GM18519 (cell line): Measurements from ENCODE around the gene ABHD2.
"Not testable (repeated sequence)": the region's sequence is repeated elsewhere in the genome, so short reads cannot be mapped to it uniquely, and the experiment has no call there.

ENCODE experiments used
- ATAC-seq: cut with Tn5 transposase; IDR thresholded peaks from one replicate; pipeline ENCODE4 v1.9.1; 2021; ENCODE audit warnings: mild to moderate bottlenecking, moderate library complexity; ENCODE audit not compliant: unreplicated experiment, low FRiP score

ABHD2 gene

DNA sequence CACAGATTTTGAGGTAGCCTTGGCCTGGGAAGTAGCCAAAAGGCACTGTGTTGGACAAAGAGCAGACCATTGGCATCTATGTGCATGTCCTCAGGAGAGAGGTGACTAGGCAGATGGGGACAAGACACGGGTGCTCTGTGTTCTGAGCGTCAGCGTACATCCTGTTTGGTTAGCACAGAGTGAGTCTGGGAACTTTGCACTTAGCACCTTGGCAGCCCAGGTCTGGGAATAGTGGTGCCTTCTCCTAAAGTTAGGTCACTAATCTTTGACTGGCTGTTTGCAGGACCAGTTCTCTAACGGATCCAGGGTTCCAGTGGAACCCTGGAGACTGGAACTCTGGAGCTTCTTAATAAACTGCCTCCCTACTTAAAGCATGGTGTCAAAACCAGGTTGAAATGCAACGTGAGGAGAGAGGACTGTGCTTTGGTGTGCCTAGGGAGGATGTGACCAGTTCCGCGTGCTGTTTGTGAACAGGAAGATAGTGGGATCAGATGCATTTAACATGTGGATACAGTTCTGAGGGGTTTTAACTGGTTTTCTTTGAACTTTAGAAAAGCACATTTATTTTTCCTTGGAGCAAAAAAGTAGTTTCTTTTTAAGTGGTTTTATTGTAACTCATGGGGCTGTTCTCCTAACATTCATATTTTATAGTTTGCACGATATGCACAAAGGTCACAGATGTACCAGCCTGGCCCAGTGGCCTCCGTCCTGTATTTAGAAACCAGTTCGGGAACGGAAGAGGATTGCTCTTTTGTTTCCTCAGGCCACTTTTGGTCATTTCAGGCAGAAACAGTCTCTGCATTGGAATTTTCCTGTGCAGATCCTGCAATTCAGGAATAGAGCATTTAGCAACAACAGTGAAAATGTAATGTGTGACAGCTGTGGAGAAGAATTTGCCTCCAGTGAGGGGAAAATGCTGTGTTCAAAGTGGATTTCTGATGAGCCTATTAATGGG lies 48.8 kb downstream of the ABHD2 start:
- ATAC-seq, result no peak

DNA sequence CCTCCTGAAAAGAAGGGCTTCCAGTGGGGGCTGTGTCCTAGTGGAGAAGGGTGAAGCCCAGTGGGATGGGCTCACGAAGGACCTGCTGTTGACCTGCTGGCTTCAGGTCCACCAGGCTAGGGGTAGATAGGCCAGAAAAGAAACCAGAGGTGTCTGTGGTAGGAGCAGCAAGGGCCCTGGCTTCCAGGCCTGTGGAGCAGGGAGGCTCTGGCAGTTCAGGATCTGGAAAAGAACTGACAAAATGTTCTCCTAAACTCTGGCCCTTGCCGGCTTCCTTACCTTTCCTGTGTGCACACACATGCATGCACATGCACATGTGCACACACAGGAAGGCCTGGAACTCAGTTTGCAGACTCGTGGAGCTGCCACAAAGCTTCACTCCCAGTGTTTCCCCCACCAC lies 49.7 kb downstream of the ABHD2 start:
- ATAC-seq, result no peak

DNA sequence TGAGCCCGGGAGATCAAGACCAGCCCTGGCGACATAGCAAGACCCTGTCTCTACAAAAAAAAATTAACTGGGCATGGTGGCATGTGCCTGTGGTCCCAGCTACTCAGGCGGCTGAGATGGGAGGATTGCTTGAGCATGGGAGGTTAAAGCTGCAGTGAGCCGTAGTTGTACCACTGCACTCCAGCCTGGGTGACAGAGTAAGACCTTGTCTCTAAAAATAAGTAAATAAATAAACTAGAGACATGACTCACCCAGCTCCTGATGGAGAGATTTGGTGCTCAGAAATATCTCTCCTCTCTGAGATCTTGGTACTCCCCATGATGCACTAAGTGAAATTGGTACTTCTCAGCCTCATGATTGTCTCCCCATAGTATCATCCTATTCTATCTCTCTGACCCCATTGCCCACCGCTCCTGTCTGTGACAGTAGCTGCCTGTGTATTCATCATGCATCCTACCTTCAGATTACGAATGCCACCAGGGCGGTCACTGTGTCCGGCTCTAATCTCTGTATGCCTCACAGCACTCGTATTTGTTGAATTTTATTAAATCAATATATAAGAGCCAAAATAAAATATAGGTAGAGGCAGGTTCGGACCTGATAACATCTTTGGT lies 50.9 kb downstream of the ABHD2 start:
- ATAC-seq, result no peak

DNA sequence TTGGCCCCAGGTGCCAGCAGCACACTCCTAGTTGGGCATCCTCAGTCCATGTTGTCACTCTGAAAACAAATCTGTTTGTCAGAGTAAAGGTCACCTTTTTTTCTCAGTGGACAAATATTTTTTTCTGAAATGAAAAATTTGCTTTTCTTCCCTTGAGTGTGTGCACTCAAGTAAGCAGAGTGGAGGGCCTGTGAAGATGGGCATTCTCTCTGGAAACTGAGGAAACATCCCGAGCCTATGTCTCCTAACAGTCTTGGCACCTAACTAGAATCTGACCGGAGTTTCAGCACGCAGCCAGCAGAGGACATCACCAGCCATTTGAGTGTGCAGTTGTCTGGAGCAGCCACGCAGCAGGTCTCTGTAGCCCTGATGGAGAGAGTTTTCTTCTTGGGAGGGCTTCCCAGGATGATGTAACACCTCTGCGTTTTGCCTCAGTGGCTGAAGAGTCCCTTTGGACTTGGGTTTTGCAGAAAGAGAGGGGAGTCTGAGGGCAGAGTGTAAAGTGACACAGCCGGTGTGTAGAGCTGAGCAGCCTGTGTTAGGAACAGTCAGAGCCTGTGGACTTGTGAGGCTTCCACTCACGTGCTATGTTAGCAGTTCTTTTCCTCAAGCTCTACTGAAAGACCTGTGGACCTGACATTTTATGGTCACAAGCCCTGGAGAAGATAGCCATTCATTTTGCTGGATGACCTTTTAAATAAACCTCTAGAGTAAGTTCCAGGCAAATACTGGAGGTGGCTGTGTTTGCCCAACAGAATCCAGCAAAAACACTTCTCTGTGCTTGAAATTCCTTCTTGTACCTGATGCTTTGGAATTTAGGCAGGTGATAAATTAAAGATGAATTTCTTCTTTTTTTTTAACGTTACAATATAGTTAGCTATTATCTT lies 51.6 kb downstream of the ABHD2 start:
- ATAC-seq, result no peak

DNA sequence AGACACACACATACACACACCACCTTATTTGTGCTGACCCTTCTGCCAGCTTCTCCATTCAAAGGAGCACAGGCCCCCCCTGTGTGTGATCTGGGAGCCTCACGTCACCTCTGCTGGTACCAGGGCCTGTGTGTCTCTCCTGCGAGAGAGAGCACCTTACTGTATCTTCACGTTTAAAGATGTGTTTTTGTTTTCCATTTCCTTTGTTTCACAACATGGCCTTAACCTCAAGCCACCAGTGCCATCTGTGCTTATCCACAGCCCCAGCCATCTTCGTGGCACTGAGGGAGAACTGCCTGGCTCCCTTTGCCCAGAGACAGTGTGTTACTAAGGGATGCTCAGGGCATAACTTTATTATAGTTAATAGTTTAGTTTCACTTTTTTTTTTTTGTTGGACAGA lies 52.3 kb downstream of the ABHD2 start:
- ATAC-seq, result no peak

DNA sequence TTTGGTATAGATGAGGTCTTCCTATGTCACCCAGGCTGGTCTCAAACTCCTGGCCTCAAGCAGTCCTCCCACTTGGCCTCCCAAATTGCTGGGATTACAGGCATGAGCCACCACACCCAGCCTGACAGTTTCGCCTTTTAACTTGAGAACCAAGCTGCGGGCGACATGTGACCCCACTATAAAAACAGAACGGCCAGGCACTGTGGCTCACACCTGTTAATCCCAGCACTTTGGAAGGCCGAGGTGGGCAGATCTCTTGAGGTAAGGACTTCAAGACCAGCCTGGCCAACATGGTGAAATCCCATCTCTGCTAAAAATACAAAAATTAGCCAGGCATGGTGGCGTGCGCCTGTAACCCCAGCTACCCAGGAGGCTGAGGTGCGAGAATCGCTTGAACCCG lies 52.9 kb downstream of the ABHD2 start:
- not testable (repeated sequence) for ATAC-seq

DNA sequence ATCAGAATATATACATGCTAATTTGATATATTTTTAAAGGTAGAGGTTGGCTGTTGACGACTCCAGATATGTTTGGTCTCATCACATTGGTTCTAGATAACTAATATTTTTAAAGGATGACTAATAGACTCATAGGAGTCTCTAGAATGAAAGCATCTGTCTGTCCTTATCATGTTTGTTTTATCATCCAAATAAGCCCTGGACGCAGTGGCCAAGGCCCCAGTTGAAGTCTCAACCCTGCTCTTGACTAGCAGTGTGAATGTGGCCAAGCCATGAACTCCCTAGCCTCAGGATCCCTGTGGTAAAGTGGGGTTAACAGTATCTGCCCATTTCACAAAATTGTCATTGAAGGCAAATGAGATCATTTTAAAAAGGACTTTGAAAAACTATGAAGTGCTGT lies 53.6 kb downstream of the ABHD2 start:
- no peak for ATAC-seq

DNA sequence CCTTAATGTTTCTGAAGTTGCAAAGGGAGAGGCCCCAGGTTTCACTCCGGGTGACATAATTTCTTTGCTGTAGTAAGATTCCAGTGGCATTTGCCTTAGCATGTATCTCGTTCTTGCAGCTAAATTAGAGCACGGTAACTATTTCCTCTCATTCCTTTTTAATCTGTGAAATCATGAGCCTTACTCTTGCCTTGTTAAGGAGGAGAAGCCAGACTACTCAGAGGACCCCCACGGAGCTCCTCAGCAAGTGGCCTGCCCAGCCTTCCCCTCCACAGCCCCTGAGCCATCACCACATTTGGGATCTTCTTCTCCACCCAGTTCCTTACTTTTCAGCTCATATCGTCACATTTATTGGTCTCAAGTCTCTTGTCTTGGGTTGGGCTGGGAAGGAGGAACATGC lies 54.2 kb downstream of the ABHD2 start:
- no peak for ATAC-seq

DNA sequence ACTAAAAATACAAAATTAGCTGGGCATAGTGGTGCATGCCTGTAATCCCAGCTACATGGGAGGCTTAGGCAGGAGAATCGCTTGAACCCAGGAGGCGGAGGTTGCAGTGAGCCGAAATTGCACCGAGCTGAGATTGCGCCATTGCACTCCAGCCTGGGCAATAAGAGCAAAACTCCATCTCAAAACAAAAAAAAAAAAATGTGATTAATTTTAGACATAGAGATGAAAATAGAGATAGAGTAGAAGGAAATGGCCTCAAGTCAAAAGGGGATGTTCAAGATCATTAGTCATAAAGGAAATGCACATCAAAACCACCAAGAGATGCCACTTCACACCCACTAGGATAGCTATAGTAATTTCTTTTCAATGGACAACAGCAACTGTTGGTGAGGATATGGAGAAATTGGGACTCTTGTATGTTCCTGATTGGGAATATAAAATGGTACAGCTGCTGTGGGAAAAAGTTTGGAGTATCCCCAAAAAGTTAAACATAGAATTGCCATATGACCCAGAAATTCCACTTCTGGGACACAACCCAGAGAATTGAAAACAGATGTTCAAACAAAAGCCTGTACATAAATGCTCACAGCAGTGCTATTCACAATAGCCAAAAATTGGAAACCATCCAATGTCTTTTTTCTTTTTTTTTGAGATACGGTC lies 55.4 kb downstream of the ABHD2 start:
- ATAC-seq, result peak; percentile 61

DNA sequence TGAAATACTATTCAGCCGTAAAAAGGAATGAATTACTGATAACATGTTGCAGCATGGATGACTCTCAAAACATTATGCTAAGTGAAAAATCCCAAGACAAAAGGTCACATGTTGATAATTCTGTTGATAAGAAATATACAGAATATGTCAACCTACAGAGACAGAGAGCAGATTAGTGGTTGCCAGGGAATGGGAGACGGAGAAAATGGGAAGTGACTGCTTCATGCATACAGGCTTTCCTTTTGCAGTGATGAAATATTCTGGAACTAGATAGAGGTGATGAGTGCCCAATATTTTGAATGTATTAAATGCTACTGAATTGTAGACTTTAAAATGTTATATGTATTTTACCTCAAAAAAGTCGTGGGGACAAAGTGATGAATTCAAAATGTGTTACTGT lies 56.2 kb downstream of the ABHD2 start:
- no peak for ATAC-seq

DNA sequence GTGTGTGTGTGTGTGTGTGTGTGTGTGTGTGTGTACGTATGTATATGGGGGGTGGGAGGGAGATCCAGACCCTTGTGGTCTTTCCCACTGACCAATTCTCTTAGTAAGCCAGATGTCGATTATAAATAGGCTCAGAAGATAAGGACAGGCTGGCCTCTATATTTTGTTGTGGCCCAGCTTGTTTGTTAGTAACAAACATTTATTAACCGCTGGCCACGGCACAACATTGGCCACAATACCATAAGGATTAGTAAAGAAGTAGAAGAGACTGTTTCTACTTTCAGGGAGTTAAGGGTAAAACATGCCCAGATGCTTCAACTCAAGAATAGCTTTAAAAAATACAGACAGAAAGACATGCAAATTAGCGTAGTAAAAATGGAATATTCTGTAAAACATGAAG lies 58.1 kb downstream of the ABHD2 start:
- no peak for ATAC-seq

DNA sequence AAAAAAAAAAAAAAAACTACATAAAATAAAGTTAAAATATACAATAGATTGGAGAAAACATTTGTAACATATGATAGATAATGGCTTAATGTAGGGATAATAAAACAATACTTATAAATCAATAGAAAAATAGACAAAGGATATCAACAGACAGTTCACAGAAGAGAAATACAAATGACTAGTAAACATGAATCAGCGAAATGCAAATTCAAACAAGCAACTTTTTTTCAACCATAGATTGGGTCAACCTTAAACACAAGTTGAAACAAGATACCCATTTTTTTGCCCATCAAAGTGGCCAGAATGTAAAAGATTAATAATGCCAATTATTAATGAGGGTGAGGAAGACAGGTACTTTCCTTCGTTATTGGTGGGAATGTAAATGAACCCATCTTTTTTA lies 59.9 kb downstream of the ABHD2 start:
- no peak for ATAC-seq

DNA sequence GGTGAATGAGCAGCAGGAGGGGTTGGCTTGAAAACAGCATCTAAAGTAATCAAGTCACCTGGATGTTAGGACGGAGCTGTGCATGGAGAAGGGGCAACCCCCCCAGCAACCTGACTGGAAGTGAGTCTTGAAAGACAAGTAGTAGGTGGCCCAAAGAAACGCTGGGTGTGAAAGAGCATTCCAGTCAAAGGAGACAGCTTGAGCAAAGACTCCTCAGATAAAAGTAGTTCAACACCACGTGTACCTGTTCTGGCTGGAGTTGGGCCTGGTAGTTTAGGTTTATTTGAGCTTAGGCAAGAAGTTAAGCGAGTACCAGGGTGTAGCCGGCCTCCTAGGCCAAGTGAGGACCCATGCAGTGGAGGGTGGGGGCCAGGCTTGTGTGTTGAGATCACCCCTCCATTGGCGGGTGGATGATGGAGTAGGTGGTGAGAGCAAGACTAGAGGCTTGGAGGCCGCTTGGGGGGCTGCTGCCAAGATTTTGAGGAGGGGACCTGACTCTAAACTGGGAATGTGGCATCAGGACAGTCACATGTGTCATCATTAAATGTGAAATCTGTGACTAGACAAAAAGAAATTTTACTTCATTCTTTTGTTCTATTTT lies 61.3 kb downstream of the ABHD2 start:
- no peak for ATAC-seq

DNA sequence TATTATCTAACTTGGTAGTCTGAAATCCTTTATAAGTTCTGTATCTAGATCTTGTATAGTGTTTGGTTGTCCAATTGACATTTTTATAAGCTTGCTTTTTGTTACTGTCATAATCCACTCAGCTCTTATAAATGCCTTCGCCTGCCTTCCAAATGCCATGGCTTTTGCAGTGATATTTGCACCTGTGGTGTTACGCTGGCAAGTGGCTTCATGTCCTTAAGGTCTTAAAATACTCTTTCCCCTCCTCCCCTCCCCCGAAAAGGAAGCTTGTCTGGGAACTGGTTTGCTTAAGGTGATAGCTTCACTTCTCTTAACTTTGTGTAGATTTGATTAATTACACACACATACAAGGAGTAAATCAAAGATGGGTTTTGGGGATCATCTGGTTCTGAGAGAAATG lies 62.0 kb downstream of the ABHD2 start:
- no peak for ATAC-seq

DNA sequence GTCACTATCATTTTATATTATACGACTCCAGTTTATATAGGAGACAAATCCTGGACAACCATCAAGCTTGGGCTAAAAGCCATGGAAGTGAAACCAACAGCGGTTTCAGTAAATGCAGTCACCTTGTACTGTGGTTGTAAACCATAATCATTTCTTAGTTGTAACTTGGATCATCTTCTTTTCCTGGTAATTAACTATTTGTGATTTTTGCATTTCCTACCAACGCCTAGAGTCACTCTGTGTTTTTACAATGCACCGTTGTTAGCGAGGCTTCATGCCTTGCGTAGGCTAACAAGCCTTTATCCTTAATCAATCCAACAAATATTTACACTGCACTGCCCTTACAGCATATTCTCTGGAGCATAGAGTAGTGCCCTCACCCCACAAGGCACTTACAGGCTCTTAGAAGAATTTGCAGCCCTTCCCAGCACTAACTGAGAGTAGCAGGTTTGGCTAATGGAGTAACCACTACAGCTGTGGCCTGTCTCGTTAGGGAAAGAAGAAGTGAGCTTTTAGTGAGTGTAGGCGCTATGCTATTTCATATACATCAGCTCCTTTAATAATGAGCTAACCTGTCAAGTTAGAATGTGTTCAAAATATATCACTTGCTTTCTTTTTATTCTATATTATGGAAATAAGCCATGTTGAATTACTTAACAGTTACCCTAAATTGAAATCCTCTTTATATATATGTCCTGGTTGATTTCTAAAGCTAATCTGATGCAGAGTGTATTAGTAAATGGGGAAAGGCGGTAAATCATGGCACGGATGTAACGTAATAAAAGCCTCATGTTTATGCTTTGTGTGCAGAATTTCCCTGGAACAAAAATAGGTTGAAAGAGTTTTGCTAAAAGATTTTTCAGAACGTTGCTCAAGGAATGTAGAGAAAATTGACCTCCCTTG lies 62.8 kb downstream of the ABHD2 start:
- no peak for ATAC-seq

DNA sequence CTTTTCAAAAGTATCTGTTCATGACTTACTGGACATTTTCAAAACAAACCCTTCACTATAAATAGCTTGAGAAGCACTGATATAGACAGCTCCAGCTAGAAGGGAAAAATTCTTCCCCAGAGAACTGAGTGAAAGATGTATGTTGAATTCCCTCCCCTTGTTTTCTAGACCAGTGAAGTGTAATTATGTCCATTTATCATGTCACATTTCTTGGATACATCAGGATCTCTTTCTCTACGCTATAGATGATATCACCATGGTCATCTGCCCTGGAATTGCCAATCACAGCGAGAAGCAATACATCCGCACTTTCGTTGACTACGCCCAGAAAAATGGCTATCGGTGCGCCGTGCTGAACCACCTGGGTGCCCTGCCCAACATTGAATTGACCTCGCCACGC lies 66.9 kb downstream of the ABHD2 start:
- no peak for ATAC-seq

DNA sequence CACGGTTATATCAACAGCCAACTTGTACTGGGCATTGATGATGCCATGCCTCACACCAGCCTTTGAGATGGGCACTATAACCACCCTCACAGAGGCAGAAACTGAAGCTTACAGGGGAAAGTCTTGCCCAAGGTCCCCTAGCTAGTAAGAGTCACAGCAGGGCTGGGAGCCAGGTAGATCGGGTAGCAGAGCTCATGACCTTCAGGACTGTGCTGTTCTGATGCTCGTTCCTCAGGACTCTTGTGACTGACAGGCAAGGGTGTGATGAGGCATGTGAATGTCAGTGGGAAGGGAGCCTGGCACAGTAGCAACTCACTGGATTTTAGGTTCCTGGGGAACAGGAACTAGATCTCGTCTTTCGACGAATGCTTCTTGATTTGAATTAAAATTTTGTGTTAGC lies 67.4 kb downstream of the ABHD2 start:
- no peak for ATAC-seq

DNA sequence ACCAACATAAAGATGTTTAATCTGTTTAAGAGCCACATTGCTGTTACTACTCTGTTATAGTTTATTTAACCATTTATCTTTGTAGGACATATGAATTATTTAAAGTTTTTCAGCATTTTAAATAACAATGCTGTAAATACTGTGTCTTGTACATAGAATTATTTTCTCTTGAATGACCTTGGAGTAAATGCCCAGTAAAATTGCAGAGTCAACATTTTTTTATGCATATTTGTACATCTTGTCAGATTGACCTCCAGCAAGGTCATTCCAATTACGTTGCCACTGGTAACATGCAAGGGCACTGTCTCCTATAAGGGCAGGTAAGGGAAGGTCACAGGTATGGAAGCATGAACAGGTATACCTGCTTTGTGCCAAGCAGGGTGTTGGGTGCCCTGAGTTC lies 68.8 kb downstream of the ABHD2 start:
- ATAC-seq, result no peak

DNA sequence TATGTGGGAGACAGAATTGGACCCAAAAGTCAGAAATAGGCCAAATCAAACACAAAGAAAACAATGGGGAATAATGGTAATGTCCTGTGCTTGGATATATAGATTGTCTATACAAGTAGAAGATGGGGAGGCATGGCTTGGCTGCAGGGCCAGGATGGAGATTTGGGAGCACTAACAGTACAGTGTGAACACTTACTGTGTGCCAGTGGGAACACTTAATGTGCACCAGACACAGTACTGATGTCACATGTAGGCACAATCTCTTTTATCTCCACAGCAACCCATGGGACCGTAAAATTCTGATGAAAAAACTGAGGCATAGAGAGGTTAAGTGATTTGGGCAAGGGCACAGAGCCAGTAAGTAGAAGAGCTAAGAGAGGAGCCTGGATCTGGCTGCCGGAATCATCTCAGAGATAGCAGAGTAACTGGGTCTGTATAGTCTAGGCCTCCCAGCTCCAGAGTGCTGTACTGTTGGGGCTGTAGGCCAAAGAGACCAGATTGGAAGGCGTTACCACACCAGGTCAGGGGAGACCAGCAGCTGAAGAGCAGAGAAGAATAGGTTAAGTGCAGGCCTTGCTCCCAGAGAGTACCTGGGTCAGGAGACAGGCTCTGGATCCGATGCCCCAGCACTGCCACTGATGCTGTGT lies 69.8 kb downstream of the ABHD2 start:
- no peak for ATAC-seq
